Suprapubic skin (tissue), 4 donors: ENCODE results near the gene MFAP2. TPM values are rescaled to one million over a fixed set of nuclear protein-coding genes. Genes with fewer than 3 reads are reported as not detected.

Experiments
- DNase-seq, 2 donors: peaks; one replicate each; pipeline ENCODE4 v3.0.0-alpha.2; 2019; ENCODE audit warnings: low spot score in 2 of 2
- H3K27ac ChIP-seq: fragments of 200-600 bp; sonication (generic); one replicate; pipeline ENCODE4 v1.5.1; 2019
- H3K27me3 ChIP-seq: fragments of 200-600 bp; sonication (generic); one replicate; pipeline ENCODE4 v1.5.1; 2019
- H3K36me3 ChIP-seq: fragments of 200-600 bp; sonication (generic); one replicate; pipeline ENCODE4 v1.5.1; 2019
- H3K4me1 ChIP-seq: fragments of 200-600 bp; sonication (generic); one replicate; pipeline ENCODE4 v1.5.1; 2019
- H3K4me3 ChIP-seq: fragments of 200-600 bp; sonication (generic); one replicate; pipeline ENCODE4 v1.5.1; 2019; ENCODE audit warnings: mild to moderate bottlenecking
- H3K9me3 ChIP-seq: fragments of 200-600 bp; sonication (generic); one replicate; pipeline ENCODE4 v1.5.1; 2019
- CTCF ChIP-seq, 2 donors: fragments of 200-600 bp in 1 of 2; fragments of 450-650 bp in 1 of 2; sonication (generic) in 1 of 2; IDR thresholded peaks; one replicate each; pipeline ENCODE4 v1.5.1; 2016 to 2019; ENCODE audit warnings: antibody characterized with exemption in 2 of 2, mild to moderate bottlenecking in 1 of 2, moderate library complexity in 1 of 2
- EP300 ChIP-seq: sonication (generic); formaldehyde crosslinking; IDR thresholded peaks from one replicate; pipeline ENCODE4 v1.6.1; 2017; ENCODE audit warnings: antibody characterized with exemption
- POLR2A ChIP-seq, 2 donors: fragments of 450-650 bp; IDR thresholded peaks; one replicate each; pipeline ENCODE4 v1.6.1; 2017; ENCODE audit warnings: antibody characterized with exemption in 2 of 2, mild to moderate bottlenecking in 2 of 2, moderate library complexity in 2 of 2
- POLR2AphosphoS5 ChIP-seq, 3 donors: sonication (generic); formaldehyde crosslinking; IDR thresholded peaks; one replicate each; pipeline ENCODE4 v1.6.1; 2017; ENCODE audit warnings: antibody characterized with exemption in 3 of 3
- WGBS: methylation state at CpG from one replicate; pipeline ENCODE4 v1.1.5; 2018; 5-methylcytosine and 5-hydroxymethylcytosine counted together
- total RNA-seq, 4 donors: library from RNA; depleted of rRNA; stranded (reverse); fragments of >200 nt; gene quantifications; one replicate each; pipeline ENCODE4 v1.1.0, GENCODE V29; 2016

MFAP2 gene
- total RNA-seq, 4 donors from 2014 or later = 5.6 to 8.3 (median 7.1) TPM

- WGBS = 89% methylated on average over 6 of the region's 8 CpGs
Measured at GRCh38 chr1:16999863-17000262, 19.4 kb upstream of the MFAP2 start.

GRCh38 chr1:16998589-16998988 lies 18.2 kb upstream of the MFAP2 start:
- WGBS = 61% methylated on average over 10 of the region's 10 CpGs
- Histone ChIP-seq H3K4me3 (no peak overlapping the region), H3K9me3 (no peaks in the 10 kb centered on the region), H3K4me1 (no peaks in the 10 kb centered on the region), H3K27me3 (no peaks in the 10 kb centered on the region), H3K27ac (no peak overlapping the region), H3K36me3 (peaks cover 72% of the 10 kb centered on the region)
- TF ChIP-seq CTCF (IDR thresholded peaks at IDR 0.05) (no peak), POLR2A (IDR thresholded peaks at IDR 0.05) (no peak), POLR2AphosphoS5 (IDR thresholded peaks at IDR 0.05) (no peak), EP300 (no peak)
- DNase-seq = no peak

More at GRCh38 chr1:16999863-17000262, 19.4 kb upstream of the MFAP2 start:
- no peak for DNase-seq
- Histone ChIP-seq H3K27ac (no peak overlapping the region), H3K36me3 (peaks cover 78% of the 10 kb centered on the region), H3K4me3 (no peak overlapping the region), H3K9me3 (no peaks in the 10 kb centered on the region), H3K27me3 (no peaks in the 10 kb centered on the region), H3K4me1 (peaks cover 7% of the 10 kb centered on the region)
- TF ChIP-seq POLR2AphosphoS5 (IDR thresholded peaks at IDR 0.05) = no peak
- TF ChIP-seq CTCF (IDR thresholded peaks at IDR 0.05) = no peak
- TF ChIP-seq POLR2A (IDR thresholded peaks at IDR 0.05) = no peak
- TF ChIP-seq EP300 = no peak

- Histone ChIP-seq H3K27ac (no peak overlapping the region), H3K27me3 (no peaks in the 10 kb centered on the region), H3K9me3 (no peaks in the 10 kb centered on the region), H3K4me1 (no peaks in the 10 kb centered on the region), H3K36me3 (peaks cover 65% of the 10 kb centered on the region), H3K4me3 (no peak overlapping the region)
- DNase-seq = no peak
- no peak for TF ChIP-seq EP300
- TF ChIP-seq POLR2AphosphoS5 (IDR thresholded peaks at IDR 0.05) = no peak
- no peak for TF ChIP-seq POLR2A (IDR thresholded peaks at IDR 0.05)
- no peak for TF ChIP-seq CTCF (IDR thresholded peaks at IDR 0.05)
- WGBS = 85% methylated on average over 4 of the region's 14 CpGs
Measured at GRCh38 chr1:16996845-16997244, 16.4 kb upstream of the MFAP2 start.

- TF ChIP-seq POLR2AphosphoS5 (IDR thresholded peaks at IDR 0.05) (no peak), CTCF (IDR thresholded peaks at IDR 0.05) (no peak), EP300 (no peak), POLR2A (IDR thresholded peaks at IDR 0.05) (no peak)
- Histone ChIP-seq H3K4me3 (no peak overlapping the region), H3K4me1 (no peaks in the 10 kb centered on the region), H3K36me3 (peaks cover 63% of the 10 kb centered on the region), H3K9me3 (no peaks in the 10 kb centered on the region), H3K27ac (no peak overlapping the region), H3K27me3 (no peaks in the 10 kb centered on the region)
- no peak for DNase-seq
- 91% methylated on average over 4 of the region's 15 CpGs for WGBS
Measured at GRCh38 chr1:16993521-16994038, 13.2 kb upstream of the MFAP2 start.

GRCh38 chr1:16992675-16993074 lies 12.3 kb upstream of the MFAP2 start:
- Histone ChIP-seq H3K4me3 (no peak overlapping the region), H3K36me3 (peaks cover 65% of the 10 kb centered on the region), H3K4me1 (no peaks in the 10 kb centered on the region), H3K9me3 (no peaks in the 10 kb centered on the region), H3K27ac (no peak overlapping the region), H3K27me3 (no peaks in the 10 kb centered on the region)
- DNase-seq = no peak
- TF ChIP-seq POLR2A (IDR thresholded peaks at IDR 0.05) (no peak), EP300 (no peak), POLR2AphosphoS5 (IDR thresholded peaks at IDR 0.05) (no peak), CTCF (IDR thresholded peaks at IDR 0.05) (no peak)
- WGBS = over 99% methylated on average over 9 of the region's 9 CpGs
